SU-DHL-6 (cell line): ENCODE measurements around the gene ARMC3.
"Not testable (repeated sequence)": the region's sequence is repeated elsewhere in the genome, so short reads cannot be mapped to it uniquely, and the experiment has no call there.

Source experiments
- H2AFZ ChIP-seq: fragments of 200-600 bp; sonication (generic); 2 replicates; pipeline ENCODE4 v1.6.1; 2014; ENCODE audit warnings: low read depth, mild to moderate bottlenecking, moderate library complexity, mixed read lengths, antibody characterized with exemption, low read length; ENCODE audit not compliant: severe bottlenecking
- H3F3A ChIP-seq: fragments of 200-600 bp; shearing (Covaris generic); 2 replicates; pipeline ENCODE4 v1.6.0; 2016; ENCODE audit warnings: antibody characterized with exemption, mild to moderate bottlenecking; ENCODE audit not compliant: insufficient read depth
- H3K27ac ChIP-seq: fragments of 200-600 bp; sonication (generic); 2 replicates; pipeline ENCODE4 v1.5.1; 2016; ENCODE audit warnings: low read depth, mild to moderate bottlenecking, low read length, moderate library complexity, mixed read lengths
- H3K27me3 ChIP-seq: fragments of 200-600 bp; sonication (generic), shearing (Covaris generic); 2 replicates; pipeline ENCODE4 v1.6.0; 2014; ENCODE audit warnings: mild to moderate bottlenecking, low read length
- H3K36me3 ChIP-seq: fragments of 200-600 bp; sonication (generic); 2 replicates; pipeline ENCODE4 v1.6.1; 2014; ENCODE audit warnings: mild to moderate bottlenecking, low read length, mixed read lengths
- H3K4me2 ChIP-seq: fragments of 300-600, 200-600 bp; shearing (Covaris generic), sonication (generic); 2 replicates; pipeline ENCODE4 v1.6.0; 2014; ENCODE audit warnings: low read length, low read depth, mild to moderate bottlenecking; ENCODE audit not compliant: poor library complexity, severe bottlenecking
- H3K4me3 ChIP-seq: fragments of 200-600 bp; sonication (generic); 2 replicates; pipeline ENCODE4 v1.5.1; 2014; ENCODE audit warnings: antibody characterized with exemption, low read length, mild to moderate bottlenecking, mixed read lengths; ENCODE audit not compliant: insufficient read depth, poor library complexity, severe bottlenecking
- H3K79me2 ChIP-seq: fragments of 200-600 bp; sonication (generic); 2 replicates; pipeline ENCODE4 v1.6.1; 2014; ENCODE audit warnings: mild to moderate bottlenecking, low read length, moderate library complexity; ENCODE audit not compliant: insufficient read depth
- H3K9ac ChIP-seq: fragments of 200-600 bp; sonication (generic); 2 replicates; pipeline ENCODE4 v1.7.0; 2014; ENCODE audit warnings: mild to moderate bottlenecking, low read length
- H3K9me2 ChIP-seq: fragments of 200-600 bp; sonication (generic); replicated peaks from 2 replicates; pipeline ENCODE4 v1.6.1; 2014; ENCODE audit warnings: low read length; ENCODE audit not compliant: insufficient read depth
- H3K9me3 ChIP-seq: fragments of 200-600 bp; sonication (generic); 2 replicates; pipeline ENCODE4 v1.6.1; 2014; ENCODE audit warnings: low read length, mixed read lengths; ENCODE audit not compliant: insufficient read depth
- H4K20me1 ChIP-seq: fragments of 200-600 bp; sonication (generic); 2 replicates; pipeline ENCODE4 v1.6.1; 2014; ENCODE audit warnings: low read depth, mild to moderate bottlenecking, antibody characterized with exemption, low read length, moderate library complexity, mixed read lengths
- CTCF ChIP-seq: fragments of 200-600 bp; sonication (generic); IDR thresholded peaks from one replicate; pipeline ENCODE4 v1.5.1; 2017; ENCODE audit warnings: antibody characterized with exemption, mild to moderate bottlenecking, low read length, moderate library complexity; ENCODE audit not compliant: insufficient read depth, poor library complexity, severe bottlenecking
- EZH2phosphoT487 ChIP-seq: fragments of 200-600 bp; sonication (generic), shearing (Covaris generic); conservative IDR thresholded peaks from 2 replicates; pipeline ENCODE4 v1.6.1; 2018; ENCODE audit warnings: mild to moderate bottlenecking, antibody characterized with exemption, low read length, moderate library complexity, mixed read lengths

The ARMC3 gene

DNA sequence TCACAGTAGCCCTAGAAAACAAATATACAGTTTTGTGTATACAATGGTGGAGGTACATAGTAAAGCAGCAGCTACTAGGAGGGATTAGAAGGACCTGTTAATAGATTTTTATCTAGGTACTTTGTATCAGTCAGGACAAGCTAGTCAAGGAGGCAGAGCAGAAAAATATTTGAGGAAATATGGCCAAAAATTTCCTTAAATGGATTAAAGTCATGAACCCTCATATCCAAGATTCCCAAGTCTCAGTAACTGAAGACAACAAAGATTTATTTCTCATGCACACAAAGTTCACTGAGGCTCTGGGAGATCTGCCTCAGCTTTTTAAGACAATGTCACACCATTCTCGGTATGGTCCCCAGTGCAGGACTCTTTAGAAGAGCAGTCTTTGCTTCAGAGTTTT lies 28.1 kb upstream of the ARMC3 start:
- Histone ChIP-seq H2AFZ (no peak overlapping the region), H3K36me3 (no peaks in the 10 kb centered on the region), H3F3A (no peaks in the 10 kb centered on the region), H3K4me2 (no peak overlapping the region), H3K27me3 (no peaks in the 10 kb centered on the region), H4K20me1 (no peaks in the 10 kb centered on the region), H3K9ac (no peak overlapping the region), H3K27ac (no peak overlapping the region), H3K9me2 (no peaks in the 10 kb centered on the region), H3K9me3 (peaks cover 4% of the 10 kb centered on the region; the same call in 1 of the 2 replicates), H3K4me3 (no peak overlapping the region), H3K79me2 (no peaks in the 10 kb centered on the region)
- TF ChIP-seq EZH2phosphoT487 = no peak
- TF ChIP-seq CTCF = no peak

DNA sequence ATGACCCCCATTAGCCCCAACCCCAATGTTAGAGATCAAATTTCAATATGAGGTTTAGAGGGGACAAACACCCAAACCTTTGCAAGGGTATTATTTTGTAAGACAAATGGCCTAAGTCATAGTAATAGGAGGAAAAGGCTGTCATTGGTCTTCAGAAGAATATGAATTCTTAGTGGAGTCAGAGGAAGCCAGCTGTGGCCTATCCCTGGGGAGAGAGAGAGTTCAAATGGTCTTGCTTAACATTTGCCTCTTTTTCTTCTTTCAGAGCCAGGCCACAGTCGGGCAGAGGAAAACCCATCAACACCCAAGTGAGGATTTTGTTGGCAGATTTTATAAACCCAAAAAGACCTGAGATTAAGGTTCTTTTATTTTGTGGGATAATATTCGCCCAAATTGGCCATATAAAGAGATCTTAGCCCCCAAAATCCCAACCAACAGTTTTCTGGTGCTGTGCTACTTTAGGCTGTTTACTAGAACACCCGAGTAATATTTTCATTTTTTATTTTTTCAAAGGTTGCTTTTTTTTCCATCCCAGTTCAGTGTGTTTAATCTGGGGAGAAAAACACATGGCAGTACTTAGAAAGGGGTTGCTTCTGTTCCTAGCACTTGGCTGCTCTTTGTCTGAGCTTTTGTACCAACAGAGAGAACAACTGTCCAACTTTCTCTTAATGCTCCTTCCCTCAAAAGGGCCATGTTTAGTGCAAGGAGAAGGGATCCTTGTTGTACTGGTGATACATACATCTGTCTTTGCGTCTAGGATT lies 26.8 kb upstream of the ARMC3 start:
- Histone ChIP-seq H3K9me3 (peaks cover 4% of the 10 kb centered on the region; the same call in 1 of the 2 replicates), H3K4me2 (no peak overlapping the region), H4K20me1 (no peaks in the 10 kb centered on the region), H3K9me2 (no peaks in the 10 kb centered on the region), H3K4me3 (no peak overlapping the region), H3F3A (no peaks in the 10 kb centered on the region), H3K36me3 (no peaks in the 10 kb centered on the region), H3K27ac (no peak overlapping the region), H3K79me2 (no peaks in the 10 kb centered on the region), H2AFZ (no peak overlapping the region), H3K27me3 (no peaks in the 10 kb centered on the region), H3K9ac (no peak overlapping the region)
- TF ChIP-seq CTCF = no peak

GRCh38 chr10:22902147-22902546 lies 25.7 kb upstream of the ARMC3 start:
- not testable (repeated sequence) for H2AFZ ChIP-seq, H3K9ac ChIP-seq, H3K9me3 ChIP-seq, H3K9me2 ChIP-seq, H3K27ac ChIP-seq, H3K4me3 ChIP-seq, H3K27me3 ChIP-seq, H3K4me2 ChIP-seq, H3K79me2 ChIP-seq, H3K36me3 ChIP-seq, H3F3A ChIP-seq, H4K20me1 ChIP-seq

GRCh38 chr10:22903694-22904093 lies 24.2 kb upstream of the ARMC3 start:
- Histone ChIP-seq H3K9me2 (no peaks in the 10 kb centered on the region), H3K27ac (no peak overlapping the region), H3K79me2 (no peaks in the 10 kb centered on the region), H3K9ac (no peak overlapping the region), H3K4me3 (no peak overlapping the region), H3K36me3 (no peaks in the 10 kb centered on the region), H3K27me3 (no peaks in the 10 kb centered on the region), H3K9me3 (peaks cover 12% of the 10 kb centered on the region; the same call in 1 of the 2 replicates), H3F3A (no peaks in the 10 kb centered on the region), H3K4me2 (no peak overlapping the region), H2AFZ (no peak overlapping the region), H4K20me1 (no peaks in the 10 kb centered on the region)
- no peak for TF ChIP-seq CTCF
- no peak for TF ChIP-seq EZH2phosphoT487
